HG03139 (cell line): ENCODE results near the gene TRAPPC10.

ENCODE experiments used
- ATAC-seq: cut with Tn5 transposase; IDR thresholded peaks from one replicate; pipeline ENCODE4 v1.9.1; 2021; ENCODE audit not compliant: unreplicated experiment

TRAPPC10 gene

GRCh38 chr21:44058981-44059380 is 46.9 kb downstream of the TRAPPC10 start:
- no peak for ATAC-seq

DNA sequence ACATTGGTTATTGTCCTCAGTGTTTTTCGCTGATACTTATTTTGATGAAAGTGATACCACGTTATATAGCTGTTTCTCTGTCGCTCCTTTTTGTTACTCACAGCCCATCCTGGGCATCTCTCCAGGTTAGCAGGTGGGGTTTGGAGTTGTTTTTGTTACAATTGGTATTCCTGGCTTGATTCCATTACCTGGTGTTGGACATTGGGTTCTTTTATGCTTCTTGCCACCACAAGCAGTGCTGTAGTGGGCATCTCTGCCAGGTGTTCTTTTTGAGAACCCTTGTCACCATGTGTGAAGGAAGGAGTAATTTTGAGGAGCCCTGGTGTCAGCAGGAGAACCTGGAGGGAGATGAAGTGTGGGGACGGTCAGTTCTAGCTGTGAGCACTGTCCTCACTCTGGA is 47.6 kb downstream of the TRAPPC10 start:
- no peak for ATAC-seq

DNA sequence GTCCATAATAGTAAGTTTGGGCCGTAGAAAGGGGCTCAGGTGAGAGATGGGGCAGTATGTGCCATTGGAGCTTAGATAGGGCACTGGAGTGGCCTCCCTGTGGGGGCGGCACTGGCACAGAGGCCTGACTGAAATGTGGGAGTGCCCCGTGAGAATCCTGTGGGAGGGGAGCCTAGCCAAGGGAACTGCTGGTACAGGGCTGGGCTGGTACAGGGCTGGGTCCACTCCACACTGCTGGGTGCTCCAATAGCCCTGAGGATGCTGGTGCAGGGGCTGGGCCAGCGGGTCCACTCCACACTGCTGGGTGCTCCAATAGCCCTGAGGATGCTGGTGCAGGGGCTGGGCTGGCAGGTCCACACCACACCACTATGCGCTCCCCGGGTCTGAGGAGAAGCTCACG is 50.3 kb downstream of the TRAPPC10 start:
- ATAC-seq, result no peak

GRCh38 chr21:44063151-44063912 is 51.2 kb downstream of the TRAPPC10 start:
- no peak for ATAC-seq

DNA sequence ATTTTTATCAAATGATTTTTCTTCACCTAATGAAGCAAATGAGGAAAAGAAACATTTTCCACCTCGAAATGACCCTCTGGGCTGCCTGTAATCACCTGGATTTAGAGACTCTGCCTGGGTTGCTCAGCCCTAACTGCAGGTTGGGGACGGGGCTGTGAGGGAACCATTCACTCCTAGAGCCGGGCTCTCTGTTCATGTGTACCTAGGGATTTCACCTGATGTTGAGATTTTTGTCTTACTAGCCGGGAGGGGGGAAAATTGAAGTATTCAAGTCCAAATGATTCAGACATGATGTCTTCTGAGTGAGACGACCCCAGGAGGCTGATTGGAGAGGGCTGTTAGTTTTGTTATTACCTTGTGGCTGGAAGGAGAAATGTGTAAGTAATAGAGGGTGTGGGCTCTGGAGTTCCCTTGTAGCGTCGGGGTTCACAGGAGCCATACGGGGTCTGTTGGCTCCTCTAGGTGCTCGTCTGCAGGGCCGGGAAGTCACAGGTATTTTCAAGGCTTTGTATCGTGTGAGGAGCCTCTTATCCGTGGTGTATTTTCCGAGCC is 52.8 kb downstream of the TRAPPC10 start:
- ATAC-seq, result no peak

DNA sequence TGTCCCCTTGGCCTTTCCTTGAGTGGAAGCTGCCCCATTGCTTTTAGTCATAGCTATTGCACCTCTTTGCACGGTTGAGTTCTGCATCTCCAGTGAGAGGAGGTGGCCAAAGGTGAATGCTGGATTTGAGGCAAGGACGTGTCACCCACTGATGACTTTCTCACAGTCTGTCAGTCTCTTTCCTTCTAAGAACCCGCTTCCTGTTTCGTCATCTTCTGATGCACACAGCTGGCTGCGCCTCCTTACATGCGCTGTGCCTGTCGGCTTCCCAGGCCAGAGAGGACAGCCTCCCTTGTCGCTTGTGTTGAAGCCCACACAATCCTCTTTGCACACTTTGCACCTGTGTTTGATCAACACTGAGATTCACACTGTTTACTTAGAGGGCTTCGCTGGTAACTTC is 53.3 kb downstream of the TRAPPC10 start:
- ATAC-seq, result no peak

DNA sequence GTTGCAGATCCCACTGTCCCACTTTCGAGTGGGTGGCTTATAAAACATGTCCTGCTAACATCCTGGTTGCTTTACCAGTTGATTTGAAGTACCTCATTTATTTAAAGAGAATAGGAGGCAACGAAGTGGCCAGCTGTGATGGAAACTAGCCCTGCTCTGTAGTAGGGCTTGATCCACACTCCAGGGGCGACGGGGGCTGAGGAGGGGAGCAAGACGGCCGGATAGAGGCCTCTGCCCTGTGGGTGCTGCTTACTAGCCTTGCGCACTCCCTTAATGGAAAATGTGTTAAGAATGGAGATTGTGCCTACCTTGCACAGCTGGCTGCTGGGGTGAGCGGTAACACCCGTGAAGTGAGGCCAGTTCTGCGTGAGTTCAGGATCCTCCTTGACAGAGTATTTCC is 54.0 kb downstream of the TRAPPC10 start:
- ATAC-seq, result no peak

DNA sequence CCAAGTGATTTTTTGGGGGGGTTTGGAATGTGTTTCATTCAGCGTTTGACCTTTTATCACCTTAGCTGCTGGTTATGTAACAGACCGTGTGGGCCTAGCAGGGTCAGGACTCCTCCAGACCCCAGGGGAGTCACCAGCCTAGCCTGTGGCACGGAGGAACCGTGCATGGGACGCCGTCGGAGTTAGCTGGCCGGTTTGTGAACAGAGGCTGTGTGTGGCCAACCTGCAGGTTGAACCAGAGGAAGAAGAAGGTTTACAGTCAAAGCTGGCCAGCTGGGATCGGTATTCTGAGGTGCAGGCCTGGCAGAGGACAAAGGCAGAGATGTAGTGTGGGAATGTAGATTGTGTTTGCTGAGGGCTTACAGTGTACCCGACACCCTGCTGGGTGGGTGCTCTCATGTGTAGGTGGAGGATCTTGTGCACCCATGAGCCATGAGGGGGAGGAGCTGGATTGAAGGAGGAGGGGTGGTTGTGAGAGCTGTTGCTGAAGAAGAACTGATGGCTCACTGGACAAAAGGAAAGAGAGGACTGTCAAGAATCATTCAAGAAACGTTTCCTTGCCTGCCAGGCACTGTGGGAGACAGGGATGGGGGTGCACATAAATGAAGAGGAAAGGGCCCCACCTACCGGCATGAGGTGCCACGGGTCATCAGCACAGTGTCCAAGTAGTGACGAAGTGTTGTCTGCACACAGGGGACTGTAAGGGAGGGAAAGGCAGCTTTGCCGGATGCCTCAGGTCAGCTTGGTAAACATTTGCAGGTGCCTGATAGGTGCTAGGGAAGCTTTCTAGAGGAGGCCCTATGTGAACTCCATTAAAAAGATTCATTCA is 55.1 kb downstream of the TRAPPC10 start:
- ATAC-seq, result no peak

DNA sequence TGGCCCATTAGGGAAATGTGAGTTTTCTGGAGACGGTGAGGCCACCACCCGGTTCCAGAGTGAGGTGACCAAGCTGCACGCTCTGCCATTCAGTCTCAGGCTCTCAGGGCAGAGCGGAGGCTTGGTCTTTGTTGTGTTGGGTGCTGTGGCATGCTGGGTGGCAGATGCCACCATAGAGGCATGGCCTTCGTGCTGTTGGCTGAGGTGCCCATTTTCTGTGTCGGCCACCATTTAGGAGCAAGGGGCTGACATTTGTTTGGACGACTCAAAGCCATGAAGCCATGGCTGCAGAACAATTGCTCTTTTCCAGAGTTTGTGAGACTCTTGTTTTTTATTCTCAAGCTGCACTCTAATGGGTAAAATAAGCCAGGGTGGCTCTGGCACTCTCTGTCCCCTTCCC is 58.3 kb downstream of the TRAPPC10 start:
- no peak for ATAC-seq

- no peak for ATAC-seq
These were observed 59.4 kb downstream of the TRAPPC10 start for GRCh38 chr21:44071359-44072104.

- no peak for ATAC-seq
These were observed 60.0 kb downstream of the TRAPPC10 start for GRCh38 chr21:44072111-44072510.

DNA sequence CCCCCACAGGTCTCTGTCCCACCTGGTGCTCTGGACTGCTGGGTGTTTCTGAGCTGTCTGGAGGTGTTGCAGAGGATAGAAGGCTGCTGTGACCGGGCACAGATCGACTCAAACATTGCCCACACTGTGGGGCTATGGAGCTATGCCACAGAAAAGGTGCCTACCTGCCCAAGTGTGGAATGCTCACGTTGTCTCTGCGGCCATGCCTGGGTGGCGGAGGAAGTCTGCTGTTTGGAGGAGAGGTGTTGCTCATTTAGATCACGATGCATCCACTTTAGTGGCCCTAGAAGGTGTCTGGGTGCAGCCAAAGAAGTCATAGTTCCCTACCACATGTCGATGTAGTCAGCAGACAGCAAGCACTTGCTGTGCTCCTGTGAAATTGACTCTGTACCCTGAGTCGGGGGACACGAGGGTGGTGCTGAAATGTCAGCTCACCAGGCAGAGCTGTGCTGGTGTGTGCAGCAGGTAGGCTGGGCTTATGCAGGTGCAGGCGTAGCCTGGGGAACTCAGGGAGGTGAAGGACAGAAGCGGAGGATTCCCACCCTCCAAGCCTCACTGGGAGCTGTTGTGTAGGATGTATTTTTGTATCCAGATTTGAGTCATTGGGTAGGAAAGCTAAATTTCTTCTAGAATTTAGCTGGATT is 62.3 kb downstream of the TRAPPC10 start:
- ATAC-seq, result no peak

- no peak for ATAC-seq
These were observed 64.2 kb downstream of the TRAPPC10 start for GRCh38 chr21:44076316-44076715.

GRCh38 chr21:44078411-44078981 is 66.4 kb downstream of the TRAPPC10 start:
- no peak for ATAC-seq

DNA sequence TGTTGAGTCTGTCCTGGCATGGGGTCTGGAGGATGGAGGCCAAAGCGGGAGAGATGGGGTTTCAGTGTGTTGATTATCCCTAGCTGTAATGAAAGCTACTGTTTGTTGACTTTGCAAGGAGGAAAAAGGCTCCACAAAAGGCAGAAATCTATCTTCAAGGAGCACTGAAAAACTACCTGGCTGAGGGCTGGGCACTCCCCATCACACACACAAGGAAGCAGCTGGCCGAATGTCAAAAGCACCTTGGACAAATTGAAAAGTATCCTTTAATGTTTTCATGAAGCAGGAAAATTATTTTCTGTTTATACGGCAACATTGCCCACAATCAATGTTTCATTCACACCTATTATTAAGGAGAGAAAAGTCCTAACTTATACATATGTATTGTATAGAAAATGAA is 67.3 kb downstream of the TRAPPC10 start:
- ATAC-seq, result no peak

DNA sequence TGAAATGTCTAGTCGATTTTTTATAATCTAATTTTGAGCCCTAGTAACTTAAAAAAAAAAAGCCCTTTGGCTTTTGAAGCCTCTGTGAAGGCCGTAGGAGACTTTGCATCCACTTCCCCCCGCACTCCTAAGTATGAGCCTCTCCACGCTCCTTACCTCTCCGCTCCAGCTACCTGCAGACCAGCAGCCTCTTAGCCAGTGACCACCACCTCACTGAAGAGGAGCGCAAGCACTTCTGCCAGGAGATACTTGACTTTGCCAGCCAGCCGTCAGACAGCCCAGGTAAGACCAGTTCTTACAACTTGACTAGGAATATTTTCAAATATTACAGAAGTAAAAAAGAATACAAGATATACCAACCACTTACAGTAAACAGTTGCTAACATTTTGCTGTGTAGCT is 67.7 kb downstream of the TRAPPC10 start:
- ATAC-seq, result no peak

- no peak for ATAC-seq
These were observed 70.7 kb downstream of the TRAPPC10 start for GRCh38 chr21:44082648-44083440.

- no peak for ATAC-seq
These were observed 71.7 kb downstream of the TRAPPC10 start for GRCh38 chr21:44083631-44084291.
